GM08714 (cell line): Measurements from ENCODE around the gene UNC5B.

Experiments used
- H3K4me3 ChIP-seq: fragments of 200-500 bp; sonication (Bioruptor generic); 2 replicates; pipeline ENCODE4 v1.5.1; 2014; ENCODE audit warnings: mild to moderate bottlenecking, low read length, inconsistent platforms
- ZNF274 ChIP-seq: IDR thresholded peaks from 2 replicates; pipeline ENCODE4 v1.6.1; 2012; ENCODE audit warnings: mild to moderate bottlenecking, low read depth, low read length

Gene UNC5B

DNA sequence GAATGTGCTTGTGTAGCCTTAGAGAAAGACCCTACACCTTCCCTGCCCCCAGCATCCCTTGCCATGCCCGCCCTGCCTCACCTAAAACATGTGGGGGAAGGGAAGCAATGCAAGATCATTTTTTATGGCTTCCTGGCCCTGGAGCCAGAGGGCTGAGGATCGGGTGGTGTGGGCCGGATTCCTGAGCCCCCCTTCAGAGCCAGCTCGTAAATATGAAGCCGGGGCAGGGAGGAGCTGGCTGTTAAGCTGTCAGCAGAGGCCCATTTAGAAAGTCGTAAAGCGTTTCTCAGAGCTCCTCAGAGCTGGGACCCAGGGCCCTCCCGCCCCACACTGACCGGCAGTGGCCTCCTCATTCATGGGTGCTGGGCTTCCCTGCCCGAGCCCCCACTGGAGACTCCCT lies 23.9 kb downstream of the UNC5B start:
- no peak overlapping the region for H3K4me3 ChIP-seq
- no peak for TF ChIP-seq ZNF274

GRCh38 chr10:71236822-71237682 lies 24.7 kb downstream of the UNC5B start:
- H3K4me3 ChIP-seq, result no peak overlapping the region
- no peak for TF ChIP-seq ZNF274

DNA sequence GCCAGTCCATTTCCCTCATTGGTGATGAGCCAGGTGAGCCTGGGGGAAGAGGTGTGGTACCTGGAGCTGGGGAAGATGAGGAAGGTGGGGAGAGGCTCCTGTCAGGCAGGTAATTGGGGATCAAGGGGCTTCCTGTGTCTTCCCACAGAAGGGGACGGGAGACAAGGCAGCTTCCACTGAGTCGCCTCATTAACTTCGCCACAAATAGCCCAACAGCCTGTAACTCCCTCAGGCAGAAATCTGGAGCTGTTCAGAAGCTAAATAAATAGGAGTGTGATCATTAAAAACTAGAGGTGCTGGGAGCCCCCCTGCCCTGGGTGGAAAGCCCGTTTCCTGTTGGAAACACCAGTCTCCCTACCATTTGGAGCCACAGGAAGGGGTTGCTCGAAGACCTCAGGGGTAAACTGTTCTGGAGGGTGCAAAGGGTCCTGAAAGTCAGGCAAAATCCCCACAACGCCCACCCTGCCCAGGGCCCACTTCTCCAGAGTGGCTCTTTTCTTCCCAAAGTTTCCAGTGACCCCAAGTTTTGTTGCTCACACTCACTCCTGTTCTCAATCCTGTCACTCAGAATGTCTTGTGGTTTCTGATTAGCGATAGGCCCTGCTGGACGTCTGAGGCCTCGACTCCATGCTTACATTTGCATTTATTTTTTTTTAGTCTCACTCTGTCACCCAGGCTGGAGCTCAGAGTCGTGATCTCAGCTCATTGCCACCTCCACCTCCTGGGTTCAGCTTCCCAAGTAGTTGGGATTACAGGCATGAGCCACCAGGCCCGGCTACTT lies 25.7 kb downstream of the UNC5B start:
- no peak overlapping the region for H3K4me3 ChIP-seq
- TF ChIP-seq ZNF274, result no peak

DNA sequence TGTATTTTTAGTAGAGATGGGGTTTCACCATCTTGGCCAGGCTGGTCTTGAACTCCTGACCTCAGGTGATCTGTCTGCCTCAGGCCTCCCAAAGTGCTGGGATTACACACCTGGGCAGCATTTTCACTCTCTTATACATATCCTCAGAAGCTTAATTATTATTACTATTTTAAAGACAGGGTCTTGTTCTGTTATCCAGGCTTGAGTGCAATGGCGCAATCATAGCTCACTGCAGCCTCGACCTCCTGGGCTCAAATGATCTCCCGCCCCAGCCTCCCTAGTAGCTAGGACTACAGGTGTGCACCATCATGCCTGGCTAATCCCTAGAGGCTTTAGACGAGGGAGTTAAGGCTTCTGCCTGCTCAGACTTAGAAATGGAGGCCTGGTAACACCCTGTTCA lies 26.3 kb downstream of the UNC5B start:
- H3K4me3 ChIP-seq, result no peak overlapping the region
- no peak for TF ChIP-seq ZNF274

- no peak for TF ChIP-seq ZNF274
- no peak overlapping the region for H3K4me3 ChIP-seq
Observed at GRCh38 chr10:71239131-71239915, 27.0 kb downstream of the UNC5B start.

GRCh38 chr10:71239946-71240795 lies 27.8 kb downstream of the UNC5B start:
- no peak for TF ChIP-seq ZNF274
- H3K4me3 ChIP-seq, result no peak overlapping the region

DNA sequence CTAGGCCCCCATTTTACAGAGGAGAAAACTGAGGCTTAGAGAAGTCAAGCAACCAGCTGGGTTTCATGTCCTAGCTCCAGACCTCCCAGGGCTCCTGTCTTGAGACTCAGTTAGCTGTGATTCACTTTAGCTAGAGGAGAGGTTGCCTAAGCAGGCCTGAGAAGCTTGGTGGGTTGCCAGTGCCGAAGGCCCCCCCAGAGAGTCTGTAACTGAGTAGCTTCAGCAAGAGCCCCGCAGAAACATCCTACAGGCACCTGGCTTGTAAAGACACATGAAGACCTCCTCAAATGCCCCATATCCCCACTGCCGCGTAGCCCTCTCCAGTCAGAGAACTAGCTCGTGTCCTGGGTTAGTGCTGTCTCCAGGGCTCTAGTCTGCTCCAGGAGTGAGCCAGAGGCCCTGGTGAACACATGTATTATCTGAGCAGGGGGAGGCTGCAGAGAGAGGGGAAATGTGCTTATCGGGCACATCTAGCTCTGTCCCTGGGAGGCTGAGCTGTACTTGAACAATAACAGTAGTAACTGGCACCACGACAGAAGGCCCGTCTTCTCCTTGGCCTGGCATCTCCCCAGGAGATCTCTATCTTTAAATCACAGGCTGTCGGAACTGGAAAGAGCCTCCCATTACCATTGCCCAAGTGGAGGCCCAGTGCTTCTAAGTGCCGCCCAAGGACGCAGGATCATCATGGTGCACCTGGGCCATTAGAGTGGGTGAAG lies 28.9 kb downstream of the UNC5B start:
- no peak overlapping the region for H3K4me3 ChIP-seq
- no peak for TF ChIP-seq ZNF274

GRCh38 chr10:71241830-71242621 lies 29.7 kb downstream of the UNC5B start:
- TF ChIP-seq ZNF274, result no peak
- H3K4me3 ChIP-seq, result no peak overlapping the region

DNA sequence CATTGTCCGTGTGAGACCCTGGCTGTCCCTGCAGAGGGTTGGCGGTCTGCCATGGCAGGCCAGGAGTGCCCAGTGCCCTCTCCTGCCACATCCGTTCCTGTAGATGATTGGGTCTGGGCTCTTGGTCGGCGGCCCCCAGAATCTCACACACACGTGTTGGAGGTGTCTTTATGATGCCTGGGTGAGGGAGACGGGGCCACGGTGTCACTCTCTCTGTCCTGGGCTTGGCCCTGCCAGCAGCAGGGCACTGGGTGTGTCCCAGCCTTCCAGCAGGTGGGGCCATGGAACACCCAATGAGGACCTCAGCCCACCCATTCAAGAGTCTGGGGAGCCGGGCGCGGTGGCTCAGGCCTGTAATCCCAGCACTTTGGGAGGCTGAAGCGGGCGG lies 30.2 kb downstream of the UNC5B start:
- H3K4me3 ChIP-seq, result no peak overlapping the region
- TF ChIP-seq ZNF274, result no peak

DNA sequence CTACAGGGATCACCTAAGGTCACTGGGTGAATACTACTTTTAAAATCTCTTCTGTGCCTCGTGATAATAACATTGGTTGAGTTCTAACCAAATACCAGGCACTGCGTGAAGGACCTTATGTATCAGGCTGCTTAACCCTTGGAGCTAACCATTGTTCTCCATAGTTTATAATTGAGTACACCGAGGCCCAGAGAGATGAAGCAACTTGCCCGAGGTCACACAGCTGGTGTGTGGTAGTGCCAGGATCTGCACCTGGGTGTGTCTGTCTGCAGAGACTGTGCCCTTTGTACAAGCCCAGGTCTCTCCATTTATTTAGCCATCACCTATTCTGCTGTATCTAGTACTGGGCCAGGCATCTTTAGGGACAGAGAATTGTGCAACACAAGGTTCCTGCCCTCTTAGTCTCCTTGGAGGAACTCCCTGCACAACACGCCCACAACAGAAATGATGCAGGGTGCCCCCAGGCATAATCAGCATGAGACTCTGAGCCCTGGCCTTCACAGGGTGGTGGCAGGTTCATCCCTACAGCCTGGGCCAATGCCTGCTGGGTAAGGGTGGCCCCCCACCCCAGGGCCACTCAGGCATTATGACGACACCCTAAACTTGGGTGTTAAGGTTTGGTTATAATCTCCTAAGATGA lies 31.5 kb downstream of the UNC5B start:
- H3K4me3 ChIP-seq, result no peak overlapping the region

DNA sequence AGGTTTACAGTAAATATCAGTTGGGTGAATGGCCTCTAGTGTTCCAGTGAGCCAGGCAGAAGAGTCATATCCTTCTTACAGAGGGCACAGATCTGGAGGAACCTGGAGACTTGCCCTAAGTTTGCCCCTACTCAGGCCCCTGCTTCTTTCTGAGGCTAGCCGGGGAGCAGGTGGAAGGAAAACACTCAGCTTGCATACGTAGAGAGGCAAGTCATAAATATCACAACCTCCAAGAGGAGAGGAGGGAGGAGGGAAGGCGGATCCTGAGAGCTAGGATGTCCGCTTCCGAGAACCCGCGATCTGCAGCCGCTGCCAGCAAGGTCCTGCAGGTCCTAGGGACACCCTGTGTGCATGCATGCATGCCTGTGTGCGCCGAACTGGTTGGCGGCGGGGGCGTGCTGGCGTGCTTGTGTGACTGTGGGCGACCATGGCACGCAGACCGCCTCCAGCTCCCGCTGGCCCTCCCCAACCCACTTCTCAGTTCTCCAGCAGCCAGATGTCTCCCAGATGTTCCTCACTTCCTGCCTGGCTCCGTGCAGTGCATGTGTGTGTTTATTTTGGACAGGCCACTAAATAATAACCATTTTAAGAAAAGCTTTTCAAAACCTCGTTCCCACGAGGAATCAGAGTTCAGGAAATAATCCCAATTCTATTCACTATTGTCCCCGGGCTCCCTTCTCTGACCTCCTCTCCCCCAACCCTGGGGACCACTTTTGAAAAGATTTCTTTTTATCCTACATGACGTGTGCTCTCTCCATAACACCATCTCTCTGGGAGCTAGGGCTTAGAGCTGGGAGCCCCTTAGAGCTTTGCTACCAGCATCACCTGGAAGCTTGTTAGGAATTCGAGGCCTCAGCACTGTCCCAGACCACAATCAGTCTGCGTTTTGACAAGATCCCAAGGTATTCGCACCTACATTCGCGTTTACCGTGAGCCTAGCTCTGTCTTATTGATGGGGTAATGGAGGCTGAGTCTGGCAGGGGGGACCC lies 32.4 kb downstream of the UNC5B start:
- no peak overlapping the region for H3K4me3 ChIP-seq
- no peak for TF ChIP-seq ZNF274

More for the DNA sequence above, 31.5 kb downstream of the UNC5B start:
- no peak for TF ChIP-seq ZNF274
